ENCODE measurements around the gene CYP3A5.

The CYP3A5 gene

DNA sequence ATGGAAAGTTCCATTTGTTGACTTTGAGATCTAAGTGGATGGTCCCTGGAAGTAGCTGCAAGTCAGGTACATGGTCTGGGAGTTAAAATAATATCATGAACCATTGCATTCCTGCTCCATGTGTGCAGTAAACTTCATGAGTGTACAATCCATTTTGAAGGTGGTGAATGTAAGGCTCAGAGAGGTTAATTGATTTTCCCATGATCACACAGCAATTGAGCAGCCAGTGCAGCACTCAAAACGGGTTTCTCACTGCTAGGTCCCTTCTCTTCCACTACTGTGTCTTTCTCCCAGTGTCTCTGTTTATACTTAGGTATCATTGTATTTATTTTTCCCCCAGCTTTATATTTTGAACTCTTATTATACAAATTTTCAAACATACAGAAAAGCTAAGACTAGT lies 53.1 kb downstream of the CYP3A5 start:
- no peak overlapping the region for H3K4me2 ChIP-seq (ENCODE audit: low read depth, low read length)
- H3K4me1 ChIP-seq (ENCODE audit: low read length): no peaks in the 10 kb centered on the region
- H4K20me1 ChIP-seq (ENCODE audit: insufficient read depth, low read length): no peaks in the 10 kb centered on the region
- H3K36me3 ChIP-seq (replicated peaks; ENCODE audit: insufficient read depth, low read length): peaks cover 9% of the 10 kb centered on the region
- H3K27me3 ChIP-seq (replicated peaks; ENCODE audit: insufficient read depth, low read length): no peaks in the 10 kb centered on the region
- no peaks in the 10 kb centered on the region for H3K9me2 ChIP-seq (replicated peaks; ENCODE audit: insufficient read depth, low read length)
- H3K79me2 ChIP-seq (ENCODE audit: low read length): peaks cover 5% of the 10 kb centered on the region; the same call in 1 of the 2 replicates
- H3K9me3 ChIP-seq (replicated peaks; ENCODE audit: insufficient read depth, low read length): no peaks in the 10 kb centered on the region
- TF ChIP-seq EZH2phosphoT487 (IDR thresholded peaks at IDR 0.05; ENCODE audit: low read length): no peak
- no peak for DNase-seq
- H2AFZ ChIP-seq (ENCODE audit: low read length): no peak overlapping the region
- H3K27ac ChIP-seq (ENCODE audit: low read length): no peak overlapping the region
- H3F3A ChIP-seq (ENCODE audit: insufficient read depth, low read length): no peaks in the 10 kb centered on the region
- H3K4me3 ChIP-seq (ENCODE audit: low read length): no peak overlapping the region
- H3K9ac ChIP-seq (ENCODE audit: low read length): no peak overlapping the region

DNA sequence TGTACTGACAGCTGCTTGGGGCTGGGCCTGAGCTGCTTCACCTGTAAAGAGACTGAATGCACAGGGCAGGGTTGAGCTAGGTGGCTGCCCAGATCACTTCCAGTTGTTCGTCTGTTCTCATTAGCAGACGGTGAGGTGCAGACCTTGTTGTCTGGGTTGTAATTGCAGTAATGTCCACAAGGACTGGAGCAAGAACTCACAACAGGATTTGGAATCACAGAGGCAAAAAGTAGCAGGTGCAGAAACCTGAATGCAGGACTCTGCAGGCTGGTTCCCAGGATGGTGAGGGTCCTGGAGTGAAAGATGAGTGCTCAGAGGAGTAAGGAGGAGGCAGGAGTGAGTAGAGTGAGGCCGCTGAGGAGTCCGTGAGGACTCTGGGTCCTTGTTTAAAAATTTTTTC lies 53.8 kb downstream of the CYP3A5 start:
- no peaks in the 10 kb centered on the region for H3F3A ChIP-seq (ENCODE audit: insufficient read depth, low read length)
- H3K9ac ChIP-seq (ENCODE audit: low read length): no peak overlapping the region
- H3K27ac ChIP-seq (ENCODE audit: low read length): no peak overlapping the region
- H4K20me1 ChIP-seq (ENCODE audit: insufficient read depth, low read length): no peaks in the 10 kb centered on the region
- no peak overlapping the region for H3K4me2 ChIP-seq (ENCODE audit: low read depth, low read length)
- H3K9me2 ChIP-seq (replicated peaks; ENCODE audit: insufficient read depth, low read length): no peaks in the 10 kb centered on the region
- peaks cover 9% of the 10 kb centered on the region for H3K36me3 ChIP-seq (replicated peaks; ENCODE audit: insufficient read depth, low read length)
- H2AFZ ChIP-seq (ENCODE audit: low read length): no peak overlapping the region
- TF ChIP-seq EZH2phosphoT487 (IDR thresholded peaks at IDR 0.05; ENCODE audit: low read length) (no peak), EZH2 (optimal IDR thresholded peaks at IDR 0.05; ENCODE audit: low read depth, low read length) (no peak)
- TF ChIP-seq, protein P1, sequence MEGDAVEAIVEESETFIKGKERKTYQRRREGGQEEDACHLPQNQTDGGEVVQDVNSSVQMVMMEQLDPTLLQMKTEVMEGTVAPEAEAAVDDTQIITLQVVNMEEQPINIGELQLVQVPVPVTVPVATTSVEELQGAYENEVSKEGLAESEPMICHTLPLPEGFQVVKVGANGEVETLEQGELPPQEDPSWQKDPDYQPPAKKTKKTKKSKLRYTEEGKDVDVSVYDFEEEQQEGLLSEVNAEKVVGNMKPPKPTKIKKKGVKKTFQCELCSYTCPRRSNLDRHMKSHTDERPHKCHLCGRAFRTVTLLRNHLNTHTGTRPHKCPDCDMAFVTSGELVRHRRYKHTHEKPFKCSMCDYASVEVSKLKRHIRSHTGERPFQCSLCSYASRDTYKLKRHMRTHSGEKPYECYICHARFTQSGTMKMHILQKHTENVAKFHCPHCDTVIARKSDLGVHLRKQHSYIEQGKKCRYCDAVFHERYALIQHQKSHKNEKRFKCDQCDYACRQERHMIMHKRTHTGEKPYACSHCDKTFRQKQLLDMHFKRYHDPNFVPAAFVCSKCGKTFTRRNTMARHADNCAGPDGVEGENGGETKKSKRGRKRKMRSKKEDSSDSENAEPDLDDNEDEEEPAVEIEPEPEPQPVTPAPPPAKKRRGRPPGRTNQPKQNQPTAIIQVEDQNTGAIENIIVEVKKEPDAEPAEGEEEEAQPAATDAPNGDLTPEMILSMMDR (IDR thresholded peaks at IDR 0.05; ENCODE audit: low read length): no peak
- H3K27me3 ChIP-seq (replicated peaks; ENCODE audit: insufficient read depth, low read length): no peaks in the 10 kb centered on the region
- DNase-seq: no peak
- no peaks in the 10 kb centered on the region for H3K4me1 ChIP-seq (ENCODE audit: low read length)
- H3K9me3 ChIP-seq (replicated peaks; ENCODE audit: insufficient read depth, low read length): no peaks in the 10 kb centered on the region
- peaks cover 5% of the 10 kb centered on the region; the same call in 1 of the 2 replicates for H3K79me2 ChIP-seq (ENCODE audit: low read length)
- no peak overlapping the region for H3K4me3 ChIP-seq (ENCODE audit: low read length)

GRCh38 chr7:99625321-99625720 lies 54.5 kb downstream of the CYP3A5 start:
- no peak overlapping the region for H2AFZ ChIP-seq (ENCODE audit: low read length)
- TF ChIP-seq, protein P1 (IDR thresholded peaks at IDR 0.05; ENCODE audit: low read length): no peak
- TF ChIP-seq EZH2 (optimal IDR thresholded peaks at IDR 0.05; ENCODE audit: low read depth, low read length) (no peak), EZH2phosphoT487 (IDR thresholded peaks at IDR 0.05; ENCODE audit: low read length) (no peak)
- H3K79me2 ChIP-seq (ENCODE audit: low read length): peaks cover 7% of the 10 kb centered on the region; the same call in 1 of the 2 replicates
- H3K36me3 ChIP-seq (replicated peaks; ENCODE audit: insufficient read depth, low read length): peaks cover 9% of the 10 kb centered on the region
- H3K27me3 ChIP-seq (replicated peaks; ENCODE audit: insufficient read depth, low read length): no peaks in the 10 kb centered on the region
- no peak for DNase-seq
- no peaks in the 10 kb centered on the region for H4K20me1 ChIP-seq (ENCODE audit: insufficient read depth, low read length)
- no peak overlapping the region for H3K4me3 ChIP-seq (ENCODE audit: low read length)
- no peak overlapping the region for H3K9ac ChIP-seq (ENCODE audit: low read length)
- no peak overlapping the region for H3K27ac ChIP-seq (ENCODE audit: low read length)
- no peaks in the 10 kb centered on the region for H3K4me1 ChIP-seq (ENCODE audit: low read length)
- H3K9me2 ChIP-seq (replicated peaks; ENCODE audit: insufficient read depth, low read length): no peaks in the 10 kb centered on the region
- no peaks in the 10 kb centered on the region for H3K9me3 ChIP-seq (replicated peaks; ENCODE audit: insufficient read depth, low read length)
- no peaks in the 10 kb centered on the region for H3F3A ChIP-seq (ENCODE audit: insufficient read depth, low read length)
- no peak overlapping the region for H3K4me2 ChIP-seq (ENCODE audit: low read depth, low read length)

DNA sequence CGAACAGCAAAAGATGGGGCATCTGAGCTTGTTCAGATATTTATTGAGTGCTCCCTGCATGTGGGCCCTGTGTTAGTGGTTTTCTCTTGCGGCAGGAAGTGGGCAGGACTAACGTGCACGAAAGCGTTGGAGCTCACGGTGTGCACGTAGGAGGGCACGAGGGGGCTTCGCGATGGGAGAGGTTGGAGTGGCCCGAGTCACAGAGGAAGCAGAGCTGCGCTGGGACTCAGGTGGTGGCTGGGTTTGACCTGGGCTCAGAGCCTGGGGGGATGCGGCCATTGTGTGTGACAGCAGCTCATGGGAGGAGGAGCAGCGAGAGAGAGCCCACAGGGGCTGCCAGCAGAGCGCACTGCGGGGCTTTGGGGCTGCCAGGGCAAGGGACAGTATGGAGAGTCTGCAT lies 55.3 kb downstream of the CYP3A5 start:
- no peaks in the 10 kb centered on the region for H4K20me1 ChIP-seq (ENCODE audit: insufficient read depth, low read length)
- H3K27ac ChIP-seq (ENCODE audit: low read length): no peak overlapping the region
- H3K4me1 ChIP-seq (ENCODE audit: low read length): no peaks in the 10 kb centered on the region
- H3K9me2 ChIP-seq (replicated peaks; ENCODE audit: insufficient read depth, low read length): no peaks in the 10 kb centered on the region
- no peak overlapping the region for H3K9ac ChIP-seq (ENCODE audit: low read length)
- peaks cover 15% of the 10 kb centered on the region for H3K79me2 ChIP-seq (ENCODE audit: low read length)
- no peaks in the 10 kb centered on the region for H3K9me3 ChIP-seq (replicated peaks; ENCODE audit: insufficient read depth, low read length)
- no peaks in the 10 kb centered on the region for H3K27me3 ChIP-seq (replicated peaks; ENCODE audit: insufficient read depth, low read length)
- peaks cover 9% of the 10 kb centered on the region for H3K36me3 ChIP-seq (replicated peaks; ENCODE audit: insufficient read depth, low read length)
- H3K4me3 ChIP-seq (ENCODE audit: low read length): no peak overlapping the region
- DNase-seq: no peak
- H2AFZ ChIP-seq (ENCODE audit: low read length): no peak overlapping the region
- TF ChIP-seq EZH2 (optimal IDR thresholded peaks at IDR 0.05; ENCODE audit: low read depth, low read length): no peak
- TF ChIP-seq EZH2phosphoT487 (IDR thresholded peaks at IDR 0.05; ENCODE audit: low read length): no peak
- TF ChIP-seq, protein P1 (IDR thresholded peaks at IDR 0.05; ENCODE audit: low read length): no peak
- H3F3A ChIP-seq (ENCODE audit: insufficient read depth, low read length): no peaks in the 10 kb centered on the region
- no peak overlapping the region for H3K4me2 ChIP-seq (ENCODE audit: low read depth, low read length)
